ENCODE measurements around the gene FBXW12. TPM values are rescaled to one million over a fixed set of nuclear protein-coding genes. Genes with fewer than 3 reads are reported as not detected.
A peak's percentile ranks its signal among the peaks of the same experiment; 100 is the strongest.

Gene FBXW12
- total RNA-seq, 1 experiment from 2014 or later = 0.74 TPM

DNA sequence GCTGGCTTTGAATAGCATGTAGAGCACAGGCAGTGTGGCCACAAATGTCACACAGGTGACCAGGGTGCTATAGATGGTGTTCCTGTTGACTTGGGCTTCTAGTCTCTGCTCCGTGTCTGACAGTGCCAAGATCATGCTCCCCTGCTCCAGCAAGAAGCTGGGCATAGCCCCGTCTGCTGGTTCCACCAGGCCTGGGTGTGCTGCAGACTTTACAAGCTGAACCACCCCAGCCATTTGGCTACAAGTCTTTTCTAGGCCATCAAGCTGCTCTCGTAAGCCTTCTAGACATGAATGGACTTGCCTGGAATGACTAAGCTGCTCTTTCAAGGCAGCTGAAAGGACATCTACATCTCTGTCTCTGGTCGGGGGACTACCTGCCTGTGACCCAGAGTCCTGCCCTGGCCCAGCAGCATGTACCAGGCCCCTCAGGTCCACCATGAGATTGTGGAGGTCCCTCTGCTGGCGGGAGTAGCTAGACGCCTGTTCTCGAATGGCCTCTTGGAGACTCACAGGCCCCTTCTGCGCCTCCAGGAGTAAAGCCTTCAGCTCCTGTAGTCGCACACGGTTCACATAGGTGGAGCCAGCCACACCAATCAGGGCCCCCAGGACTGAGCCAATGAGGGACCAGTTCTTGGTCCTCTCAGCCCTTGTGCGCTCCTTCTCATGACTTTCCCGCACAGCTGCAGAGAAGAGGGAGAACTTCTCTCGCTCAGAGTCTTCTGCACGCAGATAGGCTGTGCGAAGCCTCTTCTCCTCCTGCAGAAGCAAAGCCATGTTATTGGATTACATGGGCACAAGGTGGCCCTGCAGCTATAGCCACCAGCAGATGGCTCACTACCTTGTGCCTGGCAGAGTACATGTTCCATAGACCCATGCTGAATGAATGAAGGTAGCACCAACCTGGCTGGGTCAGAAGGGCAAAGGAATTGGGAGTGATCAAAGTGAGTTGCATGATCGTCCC is 60.7 kb downstream of the FBXW12 start:
- Mint-ChIP-seq H3K4me3 (0 out of 5 replicates have a peak overlapping the region, but pooled peaks of 1 of the 2 experiments have one; percentile 8), H3K4me1 (peaks cover 33 to 34% of the 10 kb centered on the region in 2 experiments), H3K9me3 (no peaks in the 10 kb centered on the region), H3K36me3 (ENCODE audit: insufficient read depth in 1 of 3, low read depth in 3 of 3) (peaks cover 21 to 40% (median 38%) of the 10 kb centered on the region in 3 experiments; a peak in 6 of 7 replicates), H3K27me3 (ENCODE audit: low read depth) (no peaks in the 10 kb centered on the region), H3K27ac (peak overlapping the region in 2 of 3 experiments; percentile 81 to 82; a peak in 4 of 7 replicates)
- no peak overlapping the region for H2BK20ac ChIP-seq (ENCODE audit: low read depth, low read length, poor library complexity, severe bottlenecking)
- no peaks in the 10 kb centered on the region for H3K79me1 ChIP-seq (ENCODE audit: insufficient read depth, low read depth, low read length, poor library complexity, severe bottlenecking)
- peaks cover 9% of the 10 kb centered on the region; the same call in 1 of the 2 replicates for H3K79me2 ChIP-seq (ENCODE audit: insufficient read depth, low read length)
- TF ChIP-seq, protein P1, sequence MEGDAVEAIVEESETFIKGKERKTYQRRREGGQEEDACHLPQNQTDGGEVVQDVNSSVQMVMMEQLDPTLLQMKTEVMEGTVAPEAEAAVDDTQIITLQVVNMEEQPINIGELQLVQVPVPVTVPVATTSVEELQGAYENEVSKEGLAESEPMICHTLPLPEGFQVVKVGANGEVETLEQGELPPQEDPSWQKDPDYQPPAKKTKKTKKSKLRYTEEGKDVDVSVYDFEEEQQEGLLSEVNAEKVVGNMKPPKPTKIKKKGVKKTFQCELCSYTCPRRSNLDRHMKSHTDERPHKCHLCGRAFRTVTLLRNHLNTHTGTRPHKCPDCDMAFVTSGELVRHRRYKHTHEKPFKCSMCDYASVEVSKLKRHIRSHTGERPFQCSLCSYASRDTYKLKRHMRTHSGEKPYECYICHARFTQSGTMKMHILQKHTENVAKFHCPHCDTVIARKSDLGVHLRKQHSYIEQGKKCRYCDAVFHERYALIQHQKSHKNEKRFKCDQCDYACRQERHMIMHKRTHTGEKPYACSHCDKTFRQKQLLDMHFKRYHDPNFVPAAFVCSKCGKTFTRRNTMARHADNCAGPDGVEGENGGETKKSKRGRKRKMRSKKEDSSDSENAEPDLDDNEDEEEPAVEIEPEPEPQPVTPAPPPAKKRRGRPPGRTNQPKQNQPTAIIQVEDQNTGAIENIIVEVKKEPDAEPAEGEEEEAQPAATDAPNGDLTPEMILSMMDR (conservative IDR thresholded peaks at IDR 0.05) = peak; percentile 55
- no peak overlapping the region for H2BK15ac ChIP-seq (ENCODE audit: low read depth, low read length)
- H4K91ac ChIP-seq (ENCODE audit: insufficient read length, low read depth, low read length) = no peak overlapping the region
- peaks cover 13% of the 10 kb centered on the region for H3K23me2 ChIP-seq (ENCODE audit: insufficient read length, low read depth, low read length, poor library complexity, severe bottlenecking)
- no peak overlapping the region for H3K18ac ChIP-seq (ENCODE audit: insufficient read length, low read depth, low read length)
- no peaks in the 10 kb centered on the region for H3K27me3 ChIP-seq (ENCODE audit: insufficient read depth, low read length)
- peak; percentile 94 for DNase-seq
- no peak overlapping the region for H2BK12ac ChIP-seq (ENCODE audit: insufficient read length, low read depth, low read length)
- no peaks in the 10 kb centered on the region for H3K9me3 ChIP-seq (ENCODE audit: control insufficient read depth, low read depth, low read length)
- no peak overlapping the region for H4K5ac ChIP-seq (ENCODE audit: insufficient read length, low read depth, low read length)
- H3T11ph ChIP-seq (ENCODE audit: low read length) = no peak overlapping the region
- H3K56ac ChIP-seq (ENCODE audit: insufficient read length, low read depth, low read length) = no peak overlapping the region
- no peaks in the 10 kb centered on the region for H4K20me1 ChIP-seq (ENCODE audit: control insufficient read depth, insufficient read depth, insufficient read length)
- H3K9ac ChIP-seq (ENCODE audit: extremely low read depth, insufficient read length, low read length) = no peak overlapping the region
- H3K4me1 ChIP-seq (ENCODE audit: insufficient read depth, low read length) = peaks cover 12% of the 10 kb centered on the region; the same call in 1 of the 2 replicates
- H2AFZ ChIP-seq (ENCODE audit: low read length) = no peak overlapping the region
- no peak overlapping the region for H3K27ac ChIP-seq (ENCODE audit: insufficient read length, low read depth, low read length)
- H3K14ac ChIP-seq (ENCODE audit: insufficient read depth, low read length) = no peak overlapping the region
- H2BK120ac ChIP-seq (ENCODE audit: low read depth, low read length, poor library complexity, severe bottlenecking) = no peak overlapping the region
- no peak overlapping the region for H3K4ac ChIP-seq (ENCODE audit: low read depth, low read length)
- H3K23ac ChIP-seq (ENCODE audit: insufficient read length, low read depth, low read length) = no peak overlapping the region
- no peak overlapping the region for H4K8ac ChIP-seq (replicated peaks; ENCODE audit: insufficient read length, low read depth, low read length)
- no CpG with 5 or more reads among the region's 16 CpGs for WGBS (ENCODE audit: extremely low coverage, insufficient read length, low lambda C conversion rate)
- no peak overlapping the region for H2AK5ac ChIP-seq (ENCODE audit: insufficient read length, low read length)
- H3K4me2 ChIP-seq (ENCODE audit: insufficient read depth, insufficient read length, low read length) = no peak overlapping the region
- H2BK5ac ChIP-seq (ENCODE audit: insufficient read length, low read length) = no peak overlapping the region
